Measurements from ENCODE around the gene PLRG1.

DNA sequence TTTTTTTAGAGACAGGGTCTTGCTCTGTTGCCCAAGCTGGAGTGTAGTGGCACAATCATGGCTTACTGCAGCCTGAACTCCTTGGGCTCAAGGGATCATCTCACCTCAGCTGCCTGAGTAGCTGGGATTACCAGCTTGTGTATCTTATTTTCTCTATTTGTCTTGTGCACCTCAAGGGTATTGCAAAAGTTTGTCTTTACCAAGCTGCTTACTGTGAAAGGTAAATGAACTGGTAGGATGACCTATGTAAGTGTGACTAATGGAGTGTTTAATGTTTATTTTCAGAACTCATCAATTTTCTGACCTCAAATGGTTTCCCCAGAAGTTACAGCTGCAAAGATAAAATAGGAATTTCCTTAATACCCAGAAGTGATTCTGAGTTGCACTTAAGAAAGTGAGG is 45.6 kb upstream of the PLRG1 start:
- no peak for TF ChIP-seq POLR2A (IDR thresholded peaks at IDR 0.05; ENCODE audit: extremely low read depth, insufficient read length)
- no peak for TF ChIP-seq CTCF (IDR thresholded peaks at IDR 0.05; ENCODE audit: low read depth, low read length)
